Upper lobe of left lung (tissue), 4 donors: ENCODE measurements around the gene AP1S2.

Source experiments
- EP300 ChIP-seq, 4 donors: sonication (generic); formaldehyde crosslinking; IDR thresholded peaks; one replicate each; pipeline ENCODE4 v1.5.1; 2017; ENCODE audit warnings: antibody characterized with exemption in 4 of 4, control low read depth in 2 of 4
- POLR2A ChIP-seq, 4 donors: fragments of 450-650 bp; IDR thresholded peaks; one replicate each; pipeline ENCODE4 v1.5.1; 2016 to 2017; ENCODE audit warnings: antibody characterized with exemption in 4 of 4, mild to moderate bottlenecking in 2 of 4

- TF ChIP-seq POLR2A (IDR thresholded peaks at IDR 0.05) (no peak), EP300 (IDR thresholded peaks at IDR 0.05) (no peak)
Measured at GRCh38 chrX:15834827-15835595, 19.6 kb downstream of the AP1S2 start.
